GM19452 (cell line): ENCODE results near the gene DKC1.
A peak's percentile ranks its signal among the peaks of the same experiment; 100 is the strongest.
"Not testable (repeated sequence)": the region's sequence is repeated elsewhere in the genome, so short reads cannot be mapped to it uniquely, and the experiment has no call there.

ENCODE experiments used
- ATAC-seq: cut with Tn5 transposase; IDR thresholded peaks from one replicate; pipeline ENCODE4 v1.9.1; 2021; ENCODE audit not compliant: unreplicated experiment

Gene DKC1

GRCh38 chrX:154785716-154786115 is 23.1 kb downstream of the DKC1 start:
- no peak for ATAC-seq

- no peak for ATAC-seq
Measured at GRCh38 chrX:154791467-154791866, 28.8 kb downstream of the DKC1 start.

GRCh38 chrX:154791939-154792338 is 29.3 kb downstream of the DKC1 start:
- ATAC-seq, result no peak

GRCh38 chrX:154793084-154793795 is 30.6 kb downstream of the DKC1 start:
- ATAC-seq, result no peak

- no peak for ATAC-seq
Measured at GRCh38 chrX:154795016-154795415, 32.4 kb downstream of the DKC1 start.

GRCh38 chrX:154797006-154797405 is 34.3 kb downstream of the DKC1 start:
- ATAC-seq, result no peak

GRCh38 chrX:154799556-154800348 is 37.1 kb downstream of the DKC1 start:
- ATAC-seq, result no peak

GRCh38 chrX:154800478-154801210 is 38.0 kb downstream of the DKC1 start:
- ATAC-seq, result no peak

- ATAC-seq, result no peak
Measured at GRCh38 chrX:154802947-154803346, 40.3 kb downstream of the DKC1 start.

- no peak for ATAC-seq
Measured at GRCh38 chrX:154804261-154804956, 41.7 kb downstream of the DKC1 start.

GRCh38 chrX:154804957-154805695 is 42.5 kb downstream of the DKC1 start, which contains the start of gene MPP1:
MPP1 (minus strand) TSS chrX:154805485; CDS start chrX:154805373, 112 bp downstream.
- ATAC-seq, result peak; percentile 96

- peak; percentile 40 for ATAC-seq
Measured at GRCh38 chrX:154805696-154806091, 43.0 kb downstream of the DKC1 start.

- no peak for ATAC-seq
Measured at GRCh38 chrX:154806837-154807501, 44.3 kb downstream of the DKC1 start.

GRCh38 chrX:154809939-154810665 is 47.4 kb downstream of the DKC1 start:
- ATAC-seq, result no peak

- no peak for ATAC-seq
Measured at GRCh38 chrX:154812341-154813101, 49.9 kb downstream of the DKC1 start.

- no peak for ATAC-seq
Measured at GRCh38 chrX:154813801-154814200, 51.1 kb downstream of the DKC1 start.

GRCh38 chrX:154815274-154815818 is 52.7 kb downstream of the DKC1 start:
- ATAC-seq, result no peak

GRCh38 chrX:154816326-154816898 is 53.7 kb downstream of the DKC1 start:
- ATAC-seq, result not testable (repeated sequence)
